T-helper 2 cell treated with Interferon-gamma antibody and Interleukin-4, amounts not matched to agents 100 ng/mL and 5 ng/mL, for 36 hours (primary cell): ENCODE measurements around the gene MAST3. TPM values are rescaled to one million over a fixed set of nuclear protein-coding genes. Genes with fewer than 3 reads are reported as not detected.
"Not testable (repeated sequence)": the region's sequence is repeated elsewhere in the genome, so short reads cannot be mapped to it uniquely, and the experiment has no call there.

Experiments
- intact Hi-C: fragments of 100-400 bp; cut with micrococcal nuclease; formaldehyde crosslinking; loops from one replicate; pipeline ENCODE4 v1.15.1; 2023
- total RNA-seq: library from RNA; stranded (reverse); gene quantifications from 2 replicates; pipeline ENCODE4 v1.2.3, GENCODE V29; 2022

MAST3 gene
- total RNA-seq, 1 donor from 2014 or later, result 22.5 TPM

DNA sequence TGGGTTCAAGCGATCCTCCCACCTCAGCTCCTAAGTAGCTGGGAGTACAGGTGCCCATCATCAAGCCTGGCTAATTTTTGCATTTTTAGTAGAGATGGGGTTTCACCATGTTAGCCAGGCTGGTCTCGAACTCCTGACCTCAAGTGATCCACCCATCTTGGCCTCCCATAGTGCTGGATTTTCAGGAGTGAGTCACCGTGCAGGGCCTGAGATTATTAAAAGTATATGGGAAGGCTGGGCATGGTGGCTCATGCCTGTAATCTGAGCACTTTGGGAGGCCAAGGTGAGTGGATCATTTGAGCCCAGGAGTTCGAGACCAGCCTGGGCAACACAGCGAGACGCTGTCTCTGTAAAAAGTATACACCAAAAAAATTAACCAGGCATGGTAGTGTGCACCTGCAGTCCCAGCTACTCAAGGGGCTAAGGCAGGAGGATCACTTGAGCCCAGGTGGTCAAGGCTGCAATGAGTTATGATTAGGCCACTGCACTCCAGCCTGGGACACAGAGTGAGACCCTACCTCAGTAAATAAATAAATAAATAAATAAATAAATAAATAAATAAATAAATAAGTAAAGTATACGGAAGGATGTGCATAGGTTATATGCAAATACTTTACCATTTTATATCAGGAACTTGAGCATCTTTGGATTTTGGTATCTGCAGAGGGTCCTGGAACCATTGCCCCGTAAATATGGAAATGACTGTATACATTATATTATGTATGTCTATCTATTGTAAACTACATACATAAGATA lies 11.7 kb upstream of the MAST3 start:
- intact Hi-C loops, result no loop called here

DNA sequence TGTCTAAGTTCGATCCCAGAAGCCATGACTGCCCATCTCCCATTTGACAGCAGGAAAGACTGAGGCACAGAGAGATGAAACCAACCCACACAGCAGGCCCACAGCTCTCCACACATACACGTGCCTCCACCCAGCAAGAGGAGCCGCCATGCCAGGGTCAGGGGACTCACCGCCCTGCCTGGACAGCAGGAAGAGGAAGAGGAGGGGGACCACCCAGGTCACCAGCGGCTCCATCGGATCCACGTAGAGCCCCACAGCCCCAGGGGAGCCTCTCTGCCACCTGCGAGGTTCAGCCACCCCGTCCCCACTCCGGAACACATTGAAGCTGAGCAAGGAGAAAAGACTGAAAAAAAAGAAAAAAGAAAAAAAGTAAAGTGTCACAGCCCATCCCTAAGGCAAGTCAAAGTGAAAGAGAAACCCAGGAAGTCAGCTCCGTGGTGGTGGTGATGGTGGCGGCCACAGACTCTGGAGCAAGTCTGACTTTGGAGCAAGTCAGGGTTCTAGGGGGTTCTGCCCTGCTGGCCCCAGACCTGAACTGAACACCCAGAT lies 10.9 kb upstream of the MAST3 start, which contains the start of gene IL12RB1:
IL12RB1 (minus strand) TSS at position 345 of the 549 bp plus-strand sequence; CDS start at position 234, 111 bp downstream.
- intact Hi-C loops, result no loop called here

DNA sequence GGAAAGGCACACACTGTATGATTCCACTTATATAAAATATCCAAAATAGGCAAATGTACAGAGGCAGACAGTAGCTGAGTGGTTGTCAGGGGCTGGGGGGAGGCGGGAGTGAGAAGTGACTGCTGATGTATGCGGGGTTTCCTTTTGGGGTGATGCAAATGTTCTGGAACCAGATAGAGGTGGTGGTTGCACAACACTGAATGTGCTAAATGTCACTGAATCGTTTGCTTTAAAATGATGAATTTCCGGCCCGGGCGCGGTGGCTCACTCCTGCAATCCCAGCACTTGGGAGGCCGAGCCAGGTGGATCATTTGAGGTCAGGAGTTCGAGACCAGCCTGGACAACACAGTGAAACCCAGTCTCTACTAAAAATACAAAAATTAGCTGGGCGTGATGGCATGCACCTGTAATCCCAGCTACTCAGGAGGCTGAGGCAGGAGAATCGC lies 8.5 kb upstream of the MAST3 start:
- intact Hi-C loops, result loop anchor here (2.0 kb wide), 1 partner anchor 30 kb away; no protein-coding TSS in a partner anchor

DNA sequence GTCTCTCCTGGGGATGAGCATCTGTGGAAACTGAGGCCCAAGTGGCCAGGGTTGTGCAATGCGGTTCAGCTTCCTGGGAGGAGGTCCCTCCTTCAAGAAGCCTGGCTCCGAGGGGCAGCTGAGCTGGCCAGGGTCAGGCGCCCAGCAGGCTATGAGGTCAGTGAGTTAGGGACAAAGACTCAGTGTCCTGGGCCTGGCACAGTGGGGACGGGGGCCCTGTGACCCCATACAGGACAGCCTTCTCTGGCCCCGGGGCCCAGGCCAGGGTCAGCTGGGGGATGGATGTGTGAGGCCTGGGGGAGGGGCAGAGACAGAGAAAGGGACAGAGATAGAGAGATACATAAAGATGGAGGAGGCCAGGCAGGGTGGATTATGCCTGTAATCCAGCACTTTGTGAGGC lies 7.9 kb upstream of the MAST3 start:
- intact Hi-C loops, result loop anchor here (2.0 kb wide), 1 partner anchor 29 kb away; no protein-coding TSS in a partner anchor

DNA sequence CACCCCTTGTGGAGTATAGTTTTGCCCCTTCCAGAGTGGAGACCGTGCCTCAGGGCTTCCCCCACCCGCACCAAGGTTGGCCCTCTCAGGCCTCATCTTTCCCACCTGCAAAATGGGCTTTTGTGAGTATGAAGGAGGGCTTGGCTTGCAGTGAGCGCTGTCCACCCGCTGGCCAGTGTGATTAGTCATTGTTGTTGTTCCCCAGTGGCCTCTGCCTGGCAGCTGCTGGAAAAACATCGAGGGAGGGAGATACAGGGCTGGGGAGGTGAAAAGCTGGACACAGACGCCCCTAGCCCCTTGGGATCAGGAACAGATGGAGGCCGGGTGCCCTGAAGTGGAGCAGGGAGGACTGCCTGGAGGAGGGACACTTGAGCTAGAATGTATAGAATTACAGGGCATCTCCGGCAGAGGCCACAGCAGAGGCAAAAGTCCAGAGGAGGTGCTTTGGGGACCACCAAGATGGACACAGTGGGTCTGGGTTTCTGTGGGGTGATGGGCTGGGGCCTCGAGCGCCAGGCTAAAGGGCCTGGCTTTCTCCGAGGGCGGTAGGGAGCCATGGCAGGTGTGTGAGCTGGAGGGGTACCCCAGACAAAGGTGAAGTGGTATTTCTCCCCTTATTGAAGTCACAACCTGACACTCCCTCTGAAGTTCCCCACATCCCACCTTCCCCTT lies 6.9 kb upstream of the MAST3 start:
- intact Hi-C loops, result no loop called here

DNA sequence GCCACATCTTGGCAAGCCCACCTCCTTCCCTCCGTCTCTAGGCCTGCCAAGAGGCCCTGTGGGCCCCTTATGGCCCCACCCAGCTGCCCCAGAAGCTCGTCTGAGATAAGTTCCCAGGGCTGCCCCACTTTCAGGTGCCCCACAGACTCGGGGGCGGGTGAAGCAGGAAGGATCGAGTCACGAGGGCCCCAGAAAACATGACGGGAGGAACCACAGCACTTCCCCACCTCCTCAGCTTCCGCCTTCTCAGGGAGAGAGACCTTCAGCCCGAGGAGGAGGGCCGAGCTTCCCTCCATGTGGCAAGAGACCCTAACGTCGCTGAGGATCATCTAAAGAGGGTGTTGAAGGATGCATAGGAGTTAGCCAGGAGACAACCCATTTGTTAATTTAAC lies 6.4 kb upstream of the MAST3 start:
- intact Hi-C loops, result no loop called here

DNA sequence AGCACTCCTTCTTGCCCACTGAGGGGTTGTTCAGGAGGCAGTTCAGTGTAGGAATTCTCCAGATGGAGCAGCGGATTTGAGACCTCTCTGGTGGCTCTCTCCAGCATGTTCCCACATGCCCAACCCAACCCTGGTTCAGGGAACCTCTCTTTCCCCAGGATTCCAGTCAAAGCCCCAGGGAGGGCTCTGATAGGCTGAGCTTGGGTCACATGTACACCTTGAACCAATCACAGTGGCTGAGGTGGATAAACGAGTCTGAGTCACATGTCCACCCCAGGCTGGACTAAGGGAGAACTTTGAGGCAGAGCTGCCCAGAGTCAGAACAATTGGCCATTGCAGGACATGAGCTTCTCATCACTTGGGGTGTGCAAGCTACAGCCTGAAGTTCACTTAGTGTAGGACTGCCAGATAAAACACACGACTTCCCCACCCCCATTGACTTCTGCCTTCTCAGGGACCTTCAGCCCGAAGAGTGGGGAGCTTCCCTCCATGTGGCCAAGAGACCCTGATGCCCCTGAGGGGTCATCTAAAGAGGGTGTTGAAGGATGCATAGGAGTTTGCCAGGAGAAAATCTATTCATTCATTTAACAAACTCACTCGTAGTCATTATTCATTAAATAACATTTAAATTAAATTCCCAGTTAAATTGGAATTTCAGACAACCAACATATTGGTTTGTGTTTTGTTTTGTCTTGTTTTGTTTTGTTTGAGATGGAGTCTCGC lies 4.0 kb upstream of the MAST3 start:
- intact Hi-C loops, result no loop called here

DNA sequence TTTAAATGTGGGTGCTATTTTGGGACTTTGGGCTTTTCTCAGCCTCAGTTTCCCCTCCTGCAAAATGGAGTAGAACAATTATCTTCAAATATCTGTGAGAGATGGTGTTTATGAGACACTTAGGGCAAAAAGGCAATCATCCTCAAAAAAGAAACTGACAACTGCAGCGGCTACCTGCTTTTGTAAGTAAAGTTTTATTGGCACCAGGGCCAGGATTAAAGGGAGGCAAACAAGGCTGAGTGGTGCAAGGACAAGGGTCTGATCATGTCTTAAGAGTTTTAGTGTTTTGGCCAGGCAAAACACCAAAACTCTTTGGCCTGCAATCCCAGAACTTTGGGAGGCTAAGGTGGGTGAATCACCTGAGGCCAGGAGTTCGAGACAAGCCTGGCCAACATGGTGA lies 1.3 kb upstream of the MAST3 start:
- intact Hi-C loops, result no loop called here

DNA sequence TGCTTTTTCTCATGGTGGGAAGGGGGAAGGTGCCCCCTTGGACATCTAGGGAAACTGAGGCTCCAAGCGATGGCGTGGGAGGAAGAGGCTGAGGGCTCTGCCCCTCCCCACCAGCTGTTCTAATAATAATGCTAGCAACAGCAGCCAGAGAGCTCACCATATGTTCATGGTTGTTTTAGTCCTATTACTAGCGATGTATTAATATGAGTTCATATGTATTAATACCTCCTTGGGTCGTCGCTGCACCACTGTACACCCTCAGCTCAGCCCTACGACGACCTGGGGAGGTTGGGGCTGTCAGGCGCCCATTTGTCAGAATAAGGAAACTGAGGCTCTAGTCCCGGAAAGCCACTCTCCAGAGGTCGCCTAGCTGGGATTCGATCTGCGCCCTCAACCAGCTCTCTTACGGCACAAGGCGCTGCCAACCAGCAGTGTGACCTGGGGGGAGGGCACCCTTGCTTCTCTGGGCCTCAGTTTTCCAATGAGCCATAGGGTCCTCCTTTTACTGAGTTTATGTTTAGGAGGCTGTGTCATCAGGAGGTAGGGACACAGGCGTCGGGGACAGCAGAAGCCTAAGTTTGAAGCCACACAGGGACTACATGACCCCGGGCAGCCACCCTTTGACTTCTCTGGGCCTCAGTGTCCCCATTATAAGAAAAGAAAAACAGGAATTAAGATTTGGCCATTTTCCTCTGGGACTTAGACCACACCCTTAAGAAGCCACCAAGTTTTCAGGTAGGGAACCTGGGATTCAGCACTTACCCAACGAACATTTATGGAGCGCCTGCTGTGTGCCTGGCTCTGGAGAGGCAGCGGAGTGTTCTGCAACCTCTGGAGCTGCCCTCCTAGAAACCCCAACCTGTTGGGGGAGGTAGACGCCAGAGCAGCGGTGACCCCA lies 664 bp downstream of the MAST3 start:
- intact Hi-C loops, result no loop called here

DNA sequence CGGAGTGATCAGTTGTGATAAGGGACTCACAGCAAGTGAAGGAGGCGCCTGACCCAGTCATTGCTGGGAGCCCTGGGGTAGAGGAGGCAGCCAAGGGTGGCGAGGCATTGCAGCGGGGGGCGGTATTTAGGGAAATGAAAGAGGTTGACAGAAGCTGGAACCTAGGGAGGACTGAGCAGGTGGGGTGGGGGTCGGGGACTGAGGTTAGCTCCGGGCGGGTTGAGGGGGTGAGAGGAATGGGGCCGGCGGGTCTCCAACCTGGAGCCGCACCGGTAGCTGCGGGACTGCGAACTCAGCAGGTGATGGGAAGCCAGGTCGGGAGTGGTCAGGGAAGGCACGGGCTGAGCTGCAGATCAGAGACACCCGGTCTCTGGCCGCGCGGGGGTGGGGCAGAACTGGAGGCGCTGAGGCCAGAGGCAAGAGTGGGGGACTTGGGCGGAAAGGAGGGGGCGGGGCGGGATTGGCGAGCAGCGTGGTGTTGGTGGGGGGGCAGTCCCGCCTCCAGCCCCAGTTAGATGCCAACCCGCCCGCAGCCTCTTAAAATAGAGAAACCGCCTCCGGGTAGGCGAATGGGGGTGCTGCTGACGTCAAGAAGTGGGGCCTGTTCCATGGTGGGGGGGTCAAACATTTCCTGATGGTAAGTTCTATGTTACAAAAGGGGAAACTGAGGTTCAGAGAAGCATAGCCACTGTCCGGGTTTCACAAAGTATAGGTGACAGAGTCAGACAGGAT lies 1.5 kb downstream of the MAST3 start:
- intact Hi-C loops, result no loop called here

DNA sequence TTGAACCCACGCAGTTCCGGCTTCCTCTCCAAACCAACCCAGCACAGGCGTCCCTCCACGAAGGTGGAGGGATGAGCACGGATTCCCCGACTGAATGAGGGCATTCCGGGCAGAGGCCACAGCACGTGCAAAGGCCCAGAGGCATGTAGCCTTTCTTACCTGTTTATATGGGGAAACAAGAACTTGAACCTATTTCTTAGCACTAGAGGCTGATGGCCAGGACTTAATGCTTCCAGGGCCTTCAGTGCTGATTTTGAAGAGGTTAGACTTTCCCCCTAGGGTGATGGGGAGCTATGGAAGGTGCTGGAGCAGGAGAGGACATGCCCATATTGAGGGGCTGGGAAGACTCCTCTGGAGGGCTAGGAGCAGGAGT lies 2.0 kb downstream of the MAST3 start:
- intact Hi-C loops, result no loop called here

DNA sequence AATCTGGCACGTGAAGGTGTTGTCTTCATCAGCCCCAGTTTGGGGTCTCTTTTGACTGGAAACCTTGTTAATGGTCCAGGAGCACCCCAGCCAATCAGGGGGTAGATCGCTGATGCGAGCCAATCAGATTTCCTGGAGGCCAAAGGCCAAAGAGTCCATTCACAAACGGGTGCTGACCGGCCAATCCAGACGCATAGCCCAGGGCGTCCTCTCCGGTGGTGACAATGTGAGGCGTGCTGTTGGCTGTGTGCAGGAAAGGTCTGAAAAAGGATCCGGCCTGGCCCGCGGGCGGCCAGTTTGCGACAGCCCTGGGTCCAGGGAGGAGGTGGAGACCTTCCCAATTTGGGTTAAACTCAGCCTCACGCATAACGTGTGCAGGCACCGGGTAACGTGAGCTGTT lies 3.1 kb downstream of the MAST3 start:
- intact Hi-C loops, result no loop called here

DNA sequence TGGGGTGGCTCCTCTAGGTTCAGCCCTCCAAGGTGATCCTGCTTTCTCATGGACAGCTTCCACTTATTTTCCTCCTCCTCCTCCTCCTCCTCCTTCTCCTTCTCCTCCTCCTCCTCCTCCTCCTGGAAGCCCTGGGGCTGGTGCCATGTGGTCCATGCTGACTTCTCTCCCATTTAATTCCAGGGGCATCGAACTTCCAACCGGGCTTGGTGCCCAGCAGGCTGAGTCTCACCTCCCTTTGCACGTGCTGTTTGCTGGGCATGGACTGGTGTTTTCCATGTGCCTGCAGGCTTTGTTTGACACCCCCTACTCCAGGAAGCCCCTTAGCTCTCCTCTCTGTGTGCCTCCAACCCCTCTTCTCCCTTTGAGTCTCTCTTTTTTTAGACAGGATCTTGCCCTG lies 3.7 kb downstream of the MAST3 start:
- intact Hi-C loops, result no loop called here

DNA sequence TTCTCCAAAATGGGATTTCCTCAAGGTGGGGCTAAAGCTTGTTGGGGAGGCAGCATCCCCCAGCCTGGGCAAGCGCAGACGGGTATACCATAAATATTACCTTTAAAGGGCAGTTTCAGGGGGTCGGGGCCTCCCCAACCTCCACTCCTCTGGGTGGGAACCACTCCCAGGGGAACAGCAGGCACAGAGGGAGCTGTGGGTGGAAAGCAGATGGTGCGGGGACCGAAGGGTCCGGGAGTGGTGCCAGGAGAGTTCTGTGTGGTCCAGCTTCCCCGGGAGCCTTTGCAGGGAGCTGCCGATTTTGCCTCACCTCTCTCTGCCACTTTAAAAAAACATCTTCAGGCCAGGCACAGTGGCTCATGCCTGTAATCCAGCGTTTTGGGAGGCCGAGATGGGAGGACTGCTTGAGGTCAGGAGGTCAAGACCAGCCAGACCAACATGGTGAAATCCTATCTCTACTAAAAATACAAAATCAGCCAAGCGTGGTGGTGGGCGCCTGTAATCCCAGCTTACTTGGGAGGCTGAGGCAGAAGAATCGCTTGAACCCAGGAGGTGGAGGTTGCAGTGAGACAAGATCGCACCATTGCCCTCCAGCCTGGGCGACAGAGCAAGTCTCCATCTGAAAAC lies 5.5 kb downstream of the MAST3 start:
- intact Hi-C loops, result no loop called here

DNA sequence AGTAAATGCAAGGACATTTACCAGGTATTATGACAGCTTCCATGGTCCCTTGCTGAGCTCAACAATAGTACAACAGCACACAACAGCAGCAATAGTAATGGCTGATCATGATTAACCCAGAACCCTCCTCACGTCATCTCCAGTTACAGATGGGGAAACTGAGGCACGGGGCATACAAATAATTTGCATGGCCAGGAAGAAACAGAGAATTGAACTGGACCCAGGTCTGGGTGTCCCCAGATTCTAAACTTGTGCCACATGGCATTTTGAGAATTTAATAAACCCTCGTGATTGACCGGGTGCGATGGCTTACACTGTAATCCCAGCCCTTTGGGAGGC lies 7.2 kb downstream of the MAST3 start:
- intact Hi-C loops, result no loop called here

DNA sequence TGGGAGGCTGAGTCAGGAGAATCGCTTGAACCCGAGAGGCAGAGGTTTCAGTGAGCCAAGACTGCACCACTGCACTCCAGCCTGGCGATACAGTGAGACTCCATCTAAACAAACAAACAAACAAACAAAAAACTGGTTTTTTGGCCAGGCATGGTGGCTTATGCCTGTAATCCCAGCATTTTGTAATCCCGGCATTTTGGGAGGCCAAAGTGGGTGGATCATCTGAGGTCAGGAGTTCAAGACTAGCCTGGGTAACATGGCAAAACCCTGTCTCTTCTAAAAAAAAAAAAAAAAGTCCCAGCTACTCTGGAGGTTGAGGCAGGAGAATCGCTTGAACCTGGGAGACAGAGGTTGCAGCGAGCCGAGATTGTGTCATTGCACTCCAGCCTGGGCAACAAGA lies 7.7 kb downstream of the MAST3 start:
- intact Hi-C loops, result not testable (repeated sequence)

DNA sequence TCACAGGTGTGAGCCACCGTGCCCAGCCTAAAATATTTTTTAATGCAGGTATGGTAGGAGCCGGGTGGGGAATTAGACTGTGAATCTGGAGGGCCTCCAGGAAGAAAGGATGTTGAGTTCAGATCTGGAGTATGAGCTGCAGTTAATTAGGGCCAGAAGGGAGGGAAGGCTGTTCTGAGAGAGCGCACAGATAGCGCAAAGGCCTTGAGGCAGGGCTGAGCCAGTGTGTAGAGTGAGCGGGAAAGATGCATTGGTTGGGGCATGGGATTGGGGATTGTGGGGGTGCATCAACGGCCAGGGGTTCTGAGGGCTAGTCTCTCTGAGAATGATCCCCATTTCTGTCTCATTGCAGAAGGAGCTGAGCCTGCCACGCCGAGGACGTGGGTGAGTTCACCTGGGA lies 9.7 kb downstream of the MAST3 start:
- intact Hi-C loops, result no loop called here

DNA sequence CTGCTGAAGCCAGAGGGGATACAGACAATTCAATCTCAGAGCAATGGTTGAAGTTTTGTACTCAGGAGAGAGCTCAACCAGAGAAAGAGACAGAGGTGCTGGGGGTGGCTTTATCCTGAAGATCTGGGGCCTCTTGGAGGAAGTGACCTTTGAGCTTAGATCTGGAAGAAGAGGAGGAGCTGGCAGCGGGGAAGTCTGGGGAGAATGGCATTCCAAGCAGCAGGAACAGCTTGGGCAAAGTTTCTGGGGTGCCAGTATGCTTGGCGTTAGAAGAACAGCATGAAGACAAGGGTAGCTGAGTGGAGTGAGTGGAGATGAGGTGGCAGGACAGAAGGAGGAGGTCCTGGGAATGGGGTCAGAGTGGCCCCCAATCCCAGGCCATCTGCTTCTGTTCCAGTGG lies 11.3 kb downstream of the MAST3 start:
- intact Hi-C loops, result no loop called here

DNA sequence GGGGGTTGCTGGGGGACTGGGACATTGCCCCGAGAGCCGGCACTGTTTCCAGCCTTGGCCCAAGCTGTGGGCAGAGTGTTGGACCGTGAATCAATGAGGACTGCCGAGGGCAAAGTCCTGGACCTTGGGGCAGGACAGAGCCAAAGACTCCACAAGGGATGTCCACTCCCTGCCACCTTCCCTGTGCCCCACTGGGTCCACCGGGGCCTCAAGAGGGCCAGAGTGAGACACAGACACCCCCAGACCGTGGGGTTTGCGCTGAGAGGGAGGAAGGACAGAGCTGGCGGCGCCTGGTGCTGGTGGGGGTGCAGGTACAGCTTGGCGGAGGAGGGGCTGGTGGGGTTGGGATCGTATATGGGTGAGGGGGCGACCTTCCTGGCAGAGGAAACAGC lies 11.8 kb downstream of the MAST3 start:
- intact Hi-C loops, result no loop called here
